CD4-positive, alpha-beta T cell treated with Interleukin-10 for 1 hour (primary cell): Measurements from ENCODE around the gene DPEP3.
"Not testable (repeated sequence)": the region's sequence is repeated elsewhere in the genome, so short reads cannot be mapped to it uniquely, and the experiment has no call there.

ENCODE experiments used
- DNase-seq: peaks from one replicate; pipeline ENCODE4 v3.0.0-alpha.2; 2020

DPEP3 gene

DNA sequence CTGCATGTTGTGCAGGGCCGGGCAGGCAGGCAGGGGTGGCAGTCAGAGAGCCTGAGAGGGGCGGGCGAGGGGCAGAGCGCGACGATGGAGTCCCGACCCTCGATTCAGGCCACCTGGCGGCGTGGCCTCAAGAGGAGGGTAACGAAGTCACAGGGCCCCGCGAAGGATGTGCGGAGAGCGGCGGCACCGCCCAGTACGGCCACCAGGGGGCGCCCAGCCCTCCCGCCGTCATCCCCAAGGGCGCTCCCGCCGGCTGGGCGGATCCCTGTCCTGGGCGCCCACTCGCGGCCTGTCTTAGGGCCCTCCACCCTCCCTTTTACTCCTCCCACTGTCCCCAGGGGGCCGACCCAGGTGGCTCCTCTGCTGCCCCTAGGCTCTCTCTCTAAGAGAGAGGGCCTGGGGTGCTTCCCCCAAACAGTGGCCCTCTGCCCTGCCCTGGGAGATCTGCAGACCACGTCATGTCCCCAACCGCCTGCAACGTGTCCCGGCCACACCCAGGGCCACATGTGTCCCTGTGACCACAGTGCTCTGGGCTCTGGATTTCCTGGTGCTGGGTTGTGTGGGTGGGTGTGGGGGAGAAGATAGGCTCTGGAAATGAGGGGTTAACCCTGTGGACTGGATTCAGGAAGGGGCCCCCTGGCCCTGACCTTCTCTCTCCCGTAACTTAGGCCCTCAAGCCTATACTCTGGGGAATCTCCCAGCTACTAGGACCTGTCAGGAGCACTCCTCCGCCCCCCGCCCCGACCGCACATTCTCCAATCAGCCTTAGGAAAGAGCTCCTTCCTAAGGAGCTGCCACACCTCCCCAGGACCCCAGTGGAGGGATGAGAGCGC is 13.1 kb upstream of the DPEP3 start:
- peak; percentile 85 for DNase-seq

DNA sequence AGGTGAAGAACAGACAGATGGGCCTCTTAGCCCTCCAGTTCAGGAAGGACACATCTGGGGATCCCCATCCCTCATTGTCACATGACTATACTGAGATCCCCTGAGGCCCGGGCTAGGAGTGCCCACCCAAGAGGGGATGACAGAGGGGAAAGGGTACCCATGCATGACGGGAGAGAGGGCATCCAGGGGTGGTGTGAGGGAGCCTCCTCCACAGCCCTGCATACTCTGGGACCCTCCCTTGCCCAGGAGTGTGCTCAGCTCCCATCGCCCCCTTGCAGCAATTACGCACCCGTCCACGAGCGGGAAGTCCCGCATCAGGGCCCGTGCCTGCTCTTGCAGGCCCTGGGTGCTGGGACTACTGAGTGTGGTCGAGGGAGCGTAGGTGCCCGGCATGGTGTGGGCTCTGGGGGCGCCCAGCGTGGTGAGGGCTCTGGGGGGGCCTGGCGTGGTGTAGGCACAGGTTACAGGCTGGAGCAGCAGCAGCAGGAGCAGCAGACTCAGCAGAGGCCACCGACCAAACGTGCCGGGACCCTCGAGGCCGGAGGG is 12.4 kb upstream of the DPEP3 start:
- DNase-seq = no peak

DNA sequence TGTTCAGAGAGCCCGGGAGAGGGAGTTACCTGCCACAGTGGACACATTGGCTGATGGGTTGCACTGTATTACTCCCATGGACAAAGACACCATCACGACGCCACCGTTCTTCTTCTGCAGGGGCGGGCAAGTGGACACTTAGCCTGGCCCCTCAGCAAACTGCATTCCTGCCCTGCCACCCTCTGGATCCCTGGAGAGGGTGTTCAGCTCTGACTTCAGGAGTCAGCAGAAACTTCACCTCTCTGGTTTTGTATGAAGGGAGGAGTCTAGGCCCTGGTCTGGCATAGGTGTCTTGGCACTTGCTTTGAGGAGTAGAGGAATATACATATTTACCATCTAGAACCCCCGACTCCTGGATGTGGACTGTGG is 9.7 kb upstream of the DPEP3 start:
- no peak for DNase-seq

DNA sequence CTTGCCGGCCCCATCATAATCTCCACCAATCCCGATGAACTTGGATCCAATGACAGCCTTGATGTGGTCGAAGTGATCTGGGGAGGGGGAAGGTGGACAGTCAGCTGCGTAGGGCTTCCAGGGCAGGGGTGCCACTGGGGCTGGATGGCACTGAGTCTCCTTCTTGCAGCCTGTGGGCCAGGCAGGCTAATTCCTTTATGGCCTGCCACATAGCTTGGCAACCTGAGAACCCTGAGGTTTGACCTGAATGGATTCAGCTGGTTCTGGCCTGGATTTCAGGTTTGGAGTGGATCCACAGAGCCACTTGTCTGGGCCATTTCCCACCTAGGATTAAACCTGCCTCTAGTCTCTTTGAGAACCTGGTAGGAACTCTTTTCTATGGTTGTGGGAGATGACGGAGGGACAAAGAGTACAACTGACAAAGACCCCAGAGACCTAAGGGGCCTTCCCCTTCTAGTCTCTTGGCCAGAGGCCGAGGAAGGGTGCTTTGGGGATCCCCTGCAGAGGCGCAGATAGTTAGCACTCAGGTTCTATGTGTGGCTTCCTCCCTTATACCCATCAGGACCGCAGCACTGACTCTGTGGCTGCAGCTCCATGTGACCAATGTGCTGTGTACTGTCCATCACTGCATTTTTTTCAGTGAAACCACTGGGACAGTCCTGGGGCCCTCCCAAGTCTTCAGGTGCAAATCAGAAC is 9.2 kb upstream of the DPEP3 start:
- no peak for DNase-seq

DNA sequence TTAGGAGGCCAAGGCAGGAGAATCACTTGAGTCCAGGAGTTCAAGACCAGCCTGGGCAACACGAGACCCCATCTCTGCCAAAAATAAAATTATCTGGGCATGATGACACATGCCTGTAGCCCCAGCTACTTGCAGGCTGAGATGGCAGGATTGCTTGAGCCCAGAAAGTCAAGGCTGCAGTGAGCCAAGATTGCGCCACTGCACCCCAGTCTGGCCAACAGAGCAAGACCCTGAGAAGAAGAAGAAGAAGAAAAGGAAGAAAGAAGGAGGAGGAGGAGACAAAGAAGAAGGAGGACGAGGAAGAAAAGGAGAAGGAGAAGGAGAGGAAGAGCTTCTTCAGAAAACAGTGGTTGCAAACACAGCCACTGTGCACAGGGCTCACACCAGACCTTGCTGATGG is 8.4 kb upstream of the DPEP3 start:
- no peak for DNase-seq

DNA sequence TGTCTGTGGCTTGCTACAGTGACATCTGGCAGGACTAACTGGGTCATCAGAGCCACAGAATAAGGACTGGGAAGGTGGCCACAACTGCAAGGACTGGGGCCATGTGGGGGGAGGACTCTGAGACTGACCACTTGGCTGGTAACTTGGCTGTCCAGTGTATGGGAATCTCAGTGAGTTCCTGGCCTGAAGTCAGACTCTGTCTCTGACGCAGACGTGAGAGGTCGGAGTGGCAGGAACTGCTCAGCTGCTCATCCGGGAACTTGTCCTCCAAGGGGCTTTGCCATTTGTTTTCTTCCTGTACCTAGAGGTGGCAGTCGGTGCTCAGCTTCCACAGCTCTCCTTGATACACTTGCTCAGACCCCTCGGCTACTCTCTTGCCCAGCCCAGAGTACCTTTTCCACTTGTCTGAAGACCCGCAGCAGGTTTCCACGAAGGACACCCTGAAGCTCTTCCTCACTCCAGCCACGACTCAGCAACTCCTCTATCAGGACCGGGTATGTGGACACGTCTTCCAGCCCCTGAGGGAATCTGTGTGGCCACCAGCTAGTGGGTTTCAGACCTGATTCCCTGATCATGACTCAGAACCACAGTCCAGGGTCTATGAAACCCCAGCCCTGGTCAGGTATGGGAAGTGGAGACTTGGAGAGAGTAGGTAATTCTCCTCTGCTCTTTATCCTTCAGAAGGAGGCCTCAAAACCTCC is 7.3 kb upstream of the DPEP3 start:
- DNase-seq = no peak

DNA sequence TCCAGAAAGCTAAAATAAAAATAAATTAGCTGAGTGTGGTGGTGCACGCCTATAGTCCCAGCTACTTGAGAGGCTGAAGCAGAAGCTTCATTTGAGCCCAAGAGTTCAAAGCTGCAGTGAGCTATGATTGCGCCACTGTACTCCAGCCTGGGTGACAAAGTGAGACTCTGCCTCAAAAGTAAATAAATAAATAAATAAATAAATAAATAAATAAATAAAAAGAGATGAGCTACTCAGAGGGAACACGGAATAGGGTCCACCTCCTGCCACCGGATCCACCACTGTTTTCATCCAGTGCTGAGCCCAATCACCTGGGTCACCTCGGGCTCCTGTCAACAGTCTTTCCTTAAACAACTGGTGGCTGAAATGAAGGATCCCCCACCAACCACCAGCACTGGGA is 6.7 kb upstream of the DPEP3 start:
- DNase-seq = no peak

DNA sequence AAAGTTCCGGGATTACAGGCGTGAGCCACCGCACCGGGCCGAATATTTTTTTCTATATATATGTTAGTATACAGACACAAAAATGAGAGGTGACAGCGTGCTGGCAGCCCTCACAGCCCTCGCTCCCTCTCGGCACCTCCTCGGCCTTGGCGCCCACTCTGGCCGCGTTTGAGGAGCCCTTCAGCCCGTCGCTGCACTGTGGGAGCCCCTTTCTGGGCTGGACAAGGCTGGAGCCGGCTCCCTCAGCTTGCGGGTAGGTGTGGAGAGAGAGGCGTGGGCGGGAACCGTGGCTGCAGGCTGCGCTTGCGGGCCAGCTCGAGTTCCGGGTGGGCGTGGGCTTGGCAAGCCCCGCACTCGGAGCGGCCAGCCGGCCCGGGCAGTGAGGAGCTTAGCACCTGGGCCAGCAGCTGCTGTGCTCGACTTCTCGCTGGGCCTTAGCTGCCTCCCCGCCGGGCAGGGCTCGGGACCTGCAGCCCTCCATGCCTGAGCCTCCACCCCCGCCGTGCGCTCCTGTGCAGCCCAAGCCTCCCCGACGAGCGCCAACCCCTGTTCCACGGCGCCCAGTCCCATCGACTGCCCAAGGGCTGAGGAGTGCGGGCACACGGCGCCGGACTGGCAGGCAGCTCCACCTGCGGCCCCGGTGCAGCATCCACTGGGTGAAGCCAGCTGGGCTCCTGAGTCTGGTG is 1.9 kb upstream of the DPEP3 start:
- no peak for DNase-seq

DNA sequence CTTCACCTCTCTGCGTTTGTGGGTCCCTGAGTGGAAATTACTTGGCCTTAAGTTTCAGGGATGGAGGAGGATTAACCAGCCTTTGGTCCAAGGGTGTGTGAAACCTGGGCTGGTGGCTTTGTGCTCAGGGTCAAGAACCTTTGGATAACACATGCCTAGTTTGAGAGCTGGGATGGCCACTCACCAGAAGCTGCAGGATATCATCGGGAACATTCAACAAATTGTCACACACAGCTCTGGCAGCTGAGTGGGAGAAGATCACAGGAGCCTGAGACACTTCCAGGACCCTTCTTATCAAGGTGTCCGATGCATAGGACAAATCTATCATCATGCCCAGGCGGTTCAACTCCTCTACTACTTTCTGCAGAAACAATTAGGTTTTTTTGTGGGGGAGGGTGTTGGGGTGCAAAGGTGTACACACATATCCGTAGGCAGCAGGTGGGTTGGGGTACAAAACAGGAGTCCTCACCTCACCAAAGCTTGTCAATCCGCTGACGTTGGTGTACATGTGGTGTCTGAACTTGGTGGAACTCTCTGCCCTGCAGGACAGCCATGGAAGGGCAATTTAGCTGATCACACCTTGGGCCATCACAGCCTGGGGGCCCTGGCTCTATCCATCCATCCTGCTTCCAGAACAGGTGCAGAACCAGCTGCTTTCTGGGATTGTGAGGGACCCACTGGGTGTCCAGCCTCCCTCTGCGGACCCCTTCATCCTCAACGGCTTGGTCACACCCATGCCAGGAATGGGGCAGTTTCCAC is 2.7 kb downstream of the DPEP3 start:
- no peak for DNase-seq

DNA sequence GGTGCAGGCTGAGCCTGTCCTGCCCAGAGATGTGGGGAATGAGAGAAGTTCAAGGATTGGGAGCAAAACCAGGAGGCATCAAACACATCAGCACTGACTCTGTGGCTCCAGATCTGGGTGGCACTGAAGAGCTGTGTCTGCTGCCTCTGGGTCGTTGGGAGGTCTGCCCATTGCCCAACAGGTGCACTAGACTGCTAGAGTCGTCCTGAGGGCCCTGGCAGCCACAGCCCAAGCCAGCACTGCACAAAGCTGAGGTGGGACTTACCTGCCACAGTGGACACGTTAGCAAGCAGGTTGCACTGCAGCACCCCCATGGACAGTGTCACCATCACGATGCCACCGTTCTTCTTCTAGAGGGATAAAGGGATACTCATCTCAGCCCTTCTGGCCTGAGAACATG is 3.3 kb downstream of the DPEP3 start:
- no peak for DNase-seq

DNA sequence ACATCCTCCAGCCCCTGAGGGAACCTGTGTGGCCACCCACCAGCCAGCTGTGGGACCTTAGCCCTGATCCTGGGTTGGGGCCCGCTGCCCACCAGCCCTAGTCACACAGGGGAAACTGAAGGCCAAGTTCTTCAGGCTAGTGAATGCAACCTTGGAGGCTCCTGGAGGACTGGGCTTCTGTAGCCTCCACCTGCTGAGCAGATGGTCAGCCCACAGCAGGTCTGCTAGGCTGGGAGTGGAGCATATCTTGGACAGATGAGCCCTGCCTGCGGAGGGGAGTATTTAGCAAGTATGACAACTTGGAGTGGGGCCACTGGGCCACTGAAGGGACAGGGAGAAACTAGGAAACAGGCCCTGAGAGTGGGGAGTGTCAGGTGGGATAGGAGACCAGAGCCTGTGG is 4.1 kb downstream of the DPEP3 start:
- DNase-seq = no peak

DNA sequence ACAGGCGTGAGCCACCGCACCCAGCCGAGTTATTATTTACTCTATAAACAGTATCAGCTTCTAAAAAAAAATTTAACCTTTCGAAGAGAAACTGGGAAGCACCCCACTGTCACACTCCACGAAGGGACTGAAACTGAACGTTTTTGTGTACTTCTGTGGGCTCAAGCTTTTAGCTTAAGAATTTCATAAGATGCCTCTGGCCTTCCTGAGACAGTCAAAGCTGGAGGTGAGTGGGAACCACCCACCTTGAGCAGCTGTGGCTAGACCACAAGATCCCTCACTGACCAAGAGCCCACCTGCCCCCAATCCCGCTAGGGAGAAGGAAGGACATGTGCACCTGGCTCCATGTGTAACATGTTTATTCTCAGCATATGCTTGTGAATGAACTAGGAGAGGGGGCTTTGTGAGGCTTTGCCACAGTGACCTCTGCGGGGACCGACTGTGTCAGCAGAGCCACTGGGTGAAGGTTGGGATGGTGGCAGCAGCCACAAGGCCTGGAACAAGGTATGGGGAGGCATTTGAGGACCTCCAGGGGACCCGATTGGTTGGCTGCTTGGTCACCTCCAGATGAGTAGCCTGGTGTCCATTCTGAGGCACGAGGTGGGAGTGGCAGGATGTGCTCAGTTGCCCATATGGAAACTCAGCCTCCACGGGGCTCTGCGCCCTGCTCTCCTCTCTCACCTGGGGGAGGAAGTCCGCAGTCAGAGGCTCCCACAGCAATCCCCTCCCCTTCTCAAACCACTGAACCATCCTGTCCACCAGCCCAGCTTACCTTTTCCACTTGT is 4.8 kb downstream of the DPEP3 start:
- no peak for DNase-seq

DNA sequence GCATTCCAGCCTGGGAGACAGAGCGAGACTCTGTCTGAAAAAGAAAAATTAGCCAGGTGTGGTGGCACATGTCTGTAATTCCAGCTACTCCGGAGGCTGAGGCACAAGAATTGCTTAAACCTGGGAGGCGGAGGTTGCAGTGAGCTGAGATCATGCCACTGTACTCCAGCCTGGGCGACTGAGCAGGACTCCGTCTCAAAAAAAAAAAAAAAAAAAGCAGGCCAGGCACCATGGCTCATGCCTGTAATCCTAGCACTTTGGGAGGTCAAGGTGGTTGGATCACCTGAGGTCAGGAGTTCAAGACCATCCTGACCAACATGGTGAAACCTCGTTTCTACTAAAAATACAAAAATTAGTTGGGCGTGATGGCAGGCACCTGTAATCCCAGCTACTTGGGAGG is 8.0 kb downstream of the DPEP3 start:
- DNase-seq = not testable (repeated sequence)

DNA sequence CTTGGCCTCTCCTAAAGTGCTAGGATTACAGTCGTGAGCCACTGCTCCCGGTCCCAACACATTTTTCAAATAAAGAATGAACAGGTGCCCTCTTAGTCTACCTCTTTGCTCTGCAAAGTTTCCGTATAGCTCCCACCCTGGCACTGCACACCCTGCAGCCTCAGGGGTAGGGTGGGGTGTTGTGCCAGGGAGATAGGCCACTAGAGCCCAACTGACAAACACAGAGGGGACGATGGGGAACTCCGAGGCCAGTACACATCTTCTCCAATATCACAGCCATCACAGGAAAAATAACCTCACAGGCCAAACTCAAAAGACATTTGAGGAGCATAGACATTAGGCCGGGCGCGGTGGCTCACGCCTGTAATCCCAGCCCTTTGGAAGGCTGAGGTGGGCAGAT is 9.2 kb downstream of the DPEP3 start:
- no peak for DNase-seq

DNA sequence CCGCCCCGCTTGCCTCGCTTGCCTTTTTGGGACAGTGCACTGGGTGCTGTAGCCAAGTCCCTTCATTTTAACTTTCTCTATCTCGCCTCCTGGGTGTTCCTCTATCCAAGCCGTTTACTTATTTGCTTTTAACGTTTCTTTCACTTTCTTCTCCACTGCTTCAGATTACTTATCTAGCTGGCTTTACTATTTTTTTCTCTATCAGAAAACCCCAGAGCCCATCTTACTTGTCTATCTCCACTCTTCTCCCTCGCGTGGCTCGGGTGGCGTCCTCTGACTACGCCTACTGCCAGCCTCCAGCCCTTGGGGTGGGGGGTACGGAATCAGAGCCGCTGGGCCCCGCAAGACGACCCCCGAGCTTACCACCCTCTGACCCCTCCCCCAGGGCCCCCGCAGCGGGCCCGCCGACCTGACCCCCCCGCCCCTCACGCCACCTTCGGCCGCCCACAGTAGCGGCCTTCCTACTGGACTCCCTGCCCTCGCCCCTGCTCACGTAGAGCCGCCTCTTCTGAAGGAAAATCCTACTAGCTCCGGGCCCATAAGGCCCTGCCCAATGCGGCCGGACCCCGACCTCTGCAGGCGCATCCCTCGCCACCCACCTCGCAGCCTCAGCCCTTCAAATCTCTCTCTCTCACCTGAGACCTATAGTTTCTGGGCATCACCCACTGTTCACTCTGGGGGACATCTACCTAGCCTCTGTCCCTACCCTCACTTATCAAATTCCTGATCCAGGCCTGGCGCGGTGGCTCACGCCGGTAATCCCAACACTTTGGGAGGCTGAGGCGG is 10.9 kb downstream of the DPEP3 start:
- DNase-seq = peak; percentile 23

DNA sequence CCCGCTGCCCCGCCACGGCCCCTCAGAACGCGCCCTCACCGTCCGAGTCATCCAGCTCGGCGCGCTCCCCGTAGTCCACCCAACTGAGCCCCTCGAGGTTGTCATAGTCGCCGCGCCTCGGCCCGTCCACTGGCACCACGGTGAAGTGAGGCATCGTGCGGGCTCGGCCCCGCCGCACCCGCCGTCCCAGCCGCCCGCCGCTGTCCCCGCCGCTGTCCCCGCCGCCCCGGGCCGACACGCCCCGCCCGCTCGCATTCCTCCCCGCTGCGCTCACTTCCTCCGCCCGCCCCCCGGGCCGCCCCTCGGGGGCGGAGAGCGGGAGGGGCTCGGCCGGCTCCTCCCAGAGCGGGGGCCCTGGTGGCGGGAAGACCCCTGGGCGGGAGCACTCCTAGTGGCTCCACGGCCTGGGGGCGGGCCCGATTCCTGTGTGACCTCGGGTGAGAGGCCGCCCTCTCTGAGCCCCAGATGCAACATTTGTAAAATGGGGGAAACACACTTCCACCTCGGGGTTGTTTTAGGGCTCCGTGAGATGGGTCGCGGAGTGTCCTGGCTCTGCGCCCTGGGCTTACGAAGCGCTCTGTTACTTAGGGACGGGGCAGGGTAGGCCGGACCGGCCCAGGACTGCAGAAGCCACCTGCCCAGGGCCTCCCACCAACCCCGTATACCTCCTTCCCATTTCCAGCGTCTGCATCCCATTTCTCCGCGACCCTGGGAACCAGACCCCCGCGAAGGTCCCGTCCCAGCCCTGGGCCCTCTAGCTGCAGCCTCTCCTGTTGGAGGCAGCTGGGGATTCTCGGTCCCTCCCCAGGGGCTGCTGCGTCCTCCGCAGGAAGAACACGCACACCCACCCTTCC is 11.7 kb downstream of the DPEP3 start, which contains the start of gene SLC12A4:
Gene SLC12A4, minus strand, starts transcription at position 238 of the 854 bp plus-strand sequence. Its CDS starts 84 bp downstream, at position 154.
- DNase-seq = peak; percentile 92

DNA sequence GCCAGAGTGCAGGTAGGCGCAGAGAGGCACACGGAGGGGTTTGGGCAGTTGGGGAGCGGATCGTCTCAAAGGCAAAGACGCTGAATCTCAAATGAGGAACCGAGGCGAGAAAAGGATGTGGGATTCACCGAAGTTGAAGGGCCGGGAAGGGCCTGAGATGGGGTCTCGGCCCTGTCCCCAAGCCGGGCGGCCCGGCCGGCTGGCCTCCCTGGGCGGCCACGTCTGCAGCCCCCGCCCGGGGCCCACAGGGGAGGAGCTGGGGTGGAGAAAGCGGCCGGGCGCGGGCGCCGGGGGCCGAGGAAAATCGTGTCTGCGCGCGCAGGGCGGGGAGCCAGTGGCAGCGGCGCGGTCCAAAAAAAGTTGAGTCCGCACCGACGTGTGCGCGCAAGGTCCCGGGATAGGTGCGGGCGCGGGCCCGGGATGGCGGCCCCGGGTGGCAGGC is 12.3 kb downstream of the DPEP3 start:
- no peak for DNase-seq

DNA sequence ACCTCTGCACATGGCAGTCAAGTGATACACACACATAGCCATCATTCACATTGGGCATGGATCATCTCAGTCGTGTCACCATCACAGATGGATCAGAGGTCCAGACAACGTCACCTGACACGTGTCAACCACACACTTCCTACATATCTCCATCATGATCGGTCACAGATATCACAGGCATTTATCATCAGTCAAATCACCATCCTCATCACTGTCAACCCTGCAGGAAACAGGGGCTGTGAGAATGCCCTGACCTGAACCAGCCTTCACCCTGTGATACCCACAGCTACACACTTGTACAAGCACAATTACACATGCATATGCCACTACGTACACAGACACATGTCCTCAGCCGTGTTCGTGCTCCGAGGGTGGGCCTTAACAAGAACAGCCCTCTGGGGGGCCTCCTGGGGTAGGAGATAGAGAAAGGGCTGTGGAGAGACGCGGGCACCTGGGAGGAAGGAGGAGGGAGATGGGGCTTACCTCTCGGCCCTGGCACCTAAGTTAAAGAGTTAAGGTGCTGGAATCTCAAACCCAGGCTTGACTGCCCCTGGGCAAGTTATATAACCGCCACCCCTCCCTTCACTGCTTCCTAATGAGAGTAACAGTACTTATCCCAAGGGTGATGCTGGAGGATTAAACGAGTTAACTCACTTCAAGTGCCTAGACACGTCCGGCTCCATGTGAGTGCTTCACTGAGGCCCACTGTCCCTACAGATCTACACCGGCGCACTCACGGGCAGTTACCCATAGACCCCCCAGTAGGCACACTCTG is 12.9 kb downstream of the DPEP3 start:
- peak; percentile 35 for DNase-seq
